Neuron (in vitro differentiated cells): ENCODE results near the gene TIMM10B.

Source experiments
- H2AFZ ChIP-seq: one replicate; pipeline ENCODE4 v1.6.1; 2013; ENCODE audit warnings: low read depth, mild to moderate bottlenecking, inconsistent platforms, low read length, moderate library complexity
- H3K27me3 ChIP-seq: one replicate; pipeline ENCODE4 v1.6.1; 2013; ENCODE audit warnings: low read length; ENCODE audit not compliant: insufficient read depth
- H3K36me3 ChIP-seq: one replicate; pipeline ENCODE4 v1.6.1; 2013; ENCODE audit warnings: low read length; ENCODE audit not compliant: insufficient read depth
- H3K4me1 ChIP-seq: one replicate; pipeline ENCODE4 v1.6.1; 2013; ENCODE audit warnings: low read length; ENCODE audit not compliant: insufficient read depth
- H3K4me3 ChIP-seq: 2 replicates; pipeline ENCODE4 v1.5.1; 2013; ENCODE audit warnings: mild to moderate bottlenecking, low read length, moderate library complexity
- H3K9me3 ChIP-seq: one replicate; pipeline ENCODE4 v1.6.1; 2013; ENCODE audit warnings: low read length

The TIMM10B gene

GRCh38 chr11:6475936-6476335 lies 5.4 kb upstream of the TIMM10B start:
- H2AFZ ChIP-seq = no peak overlapping the region

GRCh38 chr11:6476571-6476970 lies 4.7 kb upstream of the TIMM10B start:
- H3K4me3 ChIP-seq = no peak overlapping the region
- peaks cover 17% of the 10 kb centered on the region for H3K4me1 ChIP-seq
- H3K27me3 ChIP-seq = no peaks in the 10 kb centered on the region
- H3K36me3 ChIP-seq = peaks cover 21% of the 10 kb centered on the region
- no peak overlapping the region for H2AFZ ChIP-seq
- no peaks in the 10 kb centered on the region for H3K9me3 ChIP-seq

More at GRCh38 chr11:6475936-6476335, 5.4 kb upstream of the TIMM10B start:
- Histone ChIP-seq H3K4me3 (no peak overlapping the region), H3K36me3 (peaks cover 21% of the 10 kb centered on the region), H3K4me1 (peaks cover 17% of the 10 kb centered on the region), H3K9me3 (no peaks in the 10 kb centered on the region), H3K27me3 (no peaks in the 10 kb centered on the region)

- Histone ChIP-seq H3K4me3 (peak overlapping the region; percentile 89), H3K9me3 (no peaks in the 10 kb centered on the region), H2AFZ (no peak overlapping the region), H3K36me3 (peaks cover 51% of the 10 kb centered on the region), H3K27me3 (no peaks in the 10 kb centered on the region), H3K4me1 (peaks cover 15% of the 10 kb centered on the region)
These were observed 894 bp upstream of the TIMM10B start for GRCh38 chr11:6480299-6480914.

- peaks cover 15% of the 10 kb centered on the region for H3K4me1 ChIP-seq
- peaks cover 64% of the 10 kb centered on the region for H3K36me3 ChIP-seq
These were observed 599 bp downstream of the TIMM10B start for GRCh38 chr11:6481924-6482275.

GRCh38 chr11:6482441-6482840 lies 1.1 kb downstream of the TIMM10B start:
- Histone ChIP-seq H3K36me3 (peaks cover 63% of the 10 kb centered on the region), H2AFZ (no peak overlapping the region), H3K4me3 (peak overlapping the region; percentile 89), H3K9me3 (no peaks in the 10 kb centered on the region), H3K27me3 (no peaks in the 10 kb centered on the region), H3K4me1 (peaks cover 15% of the 10 kb centered on the region)

More at GRCh38 chr11:6481924-6482275, 599 bp downstream of the TIMM10B start:
- no peaks in the 10 kb centered on the region for H3K27me3 ChIP-seq
- no peak overlapping the region for H2AFZ ChIP-seq
- peak overlapping the region; percentile 89 for H3K4me3 ChIP-seq
- no peaks in the 10 kb centered on the region for H3K9me3 ChIP-seq

- Histone ChIP-seq H3K4me1 (peaks cover 15% of the 10 kb centered on the region), H3K36me3 (peaks cover 62% of the 10 kb centered on the region), H3K27me3 (no peaks in the 10 kb centered on the region), H3K9me3 (no peaks in the 10 kb centered on the region), H2AFZ (no peak overlapping the region), H3K4me3 (no peak overlapping the region)
These were observed 1.7 kb downstream of the TIMM10B start for GRCh38 chr11:6483015-6483414.

GRCh38 chr11:6485661-6486060 lies 4.4 kb downstream of the TIMM10B start:
- Histone ChIP-seq H2AFZ (no peak overlapping the region), H3K9me3 (no peaks in the 10 kb centered on the region), H3K36me3 (peaks cover 59% of the 10 kb centered on the region), H3K4me3 (no peak overlapping the region), H3K4me1 (peaks cover 9% of the 10 kb centered on the region), H3K27me3 (no peaks in the 10 kb centered on the region)

GRCh38 chr11:6486256-6486655 lies 5.0 kb downstream of the TIMM10B start:
- Histone ChIP-seq H2AFZ (no peak overlapping the region), H3K27me3 (no peaks in the 10 kb centered on the region), H3K4me1 (peaks cover 7% of the 10 kb centered on the region), H3K4me3 (no peak overlapping the region), H3K9me3 (no peaks in the 10 kb centered on the region), H3K36me3 (peaks cover 62% of the 10 kb centered on the region)

GRCh38 chr11:6486938-6487337 lies 5.6 kb downstream of the TIMM10B start:
- no peak overlapping the region for H2AFZ ChIP-seq
- H3K27me3 ChIP-seq = no peaks in the 10 kb centered on the region
- no peak overlapping the region for H3K4me3 ChIP-seq
- H3K4me1 ChIP-seq = peaks cover 6% of the 10 kb centered on the region
- H3K9me3 ChIP-seq = no peaks in the 10 kb centered on the region
- peaks cover 66% of the 10 kb centered on the region for H3K36me3 ChIP-seq

- no peaks in the 10 kb centered on the region for H3K4me1 ChIP-seq
- H3K9me3 ChIP-seq = no peaks in the 10 kb centered on the region
- no peaks in the 10 kb centered on the region for H3K27me3 ChIP-seq
- H3K4me3 ChIP-seq = no peak overlapping the region
- no peak overlapping the region for H2AFZ ChIP-seq
- H3K36me3 ChIP-seq = peaks cover 58% of the 10 kb centered on the region
These were observed 7.0 kb downstream of the TIMM10B start for GRCh38 chr11:6488342-6488741.

GRCh38 chr11:6488821-6489220 lies 7.5 kb downstream of the TIMM10B start:
- Histone ChIP-seq H3K9me3 (no peaks in the 10 kb centered on the region), H3K36me3 (peaks cover 54% of the 10 kb centered on the region), H3K4me1 (no peaks in the 10 kb centered on the region), H2AFZ (no peak overlapping the region), H3K4me3 (no peak overlapping the region), H3K27me3 (no peaks in the 10 kb centered on the region)

GRCh38 chr11:6489306-6489705 lies 8.0 kb downstream of the TIMM10B start:
- Histone ChIP-seq H3K9me3 (no peaks in the 10 kb centered on the region), H3K27me3 (no peaks in the 10 kb centered on the region), H2AFZ (no peak overlapping the region), H3K4me3 (no peak overlapping the region), H3K4me1 (no peaks in the 10 kb centered on the region), H3K36me3 (peaks cover 52% of the 10 kb centered on the region)

- H3K4me3 ChIP-seq = no peak within 1 kb of the TSS
- H3K4me1 ChIP-seq = no peaks in the 10 kb centered on the region
- peaks cover 27% of the 10 kb centered on the region for H3K36me3 ChIP-seq
- H2AFZ ChIP-seq = no peak within 1 kb of the TSS
- H3K9me3 ChIP-seq = no peaks in the 10 kb centered on the region
- no peaks in the 10 kb centered on the region for H3K27me3 ChIP-seq
These were observed 16.0 kb downstream of the TIMM10B start, which contains the start of gene DNHD1 for GRCh38 chr11:6497069-6497839. DNHD1 (plus strand) TSS chr11:6497280; CDS start chr11:6498216, 936 bp downstream.
